ENCODE data around the gene GPRIN2.
"Not testable (repeated sequence)": the region's sequence is repeated elsewhere in the genome, so short reads cannot be mapped to it uniquely, and the experiment has no call there.

GPRIN2 gene

GRCh38 chr10:46520381-46520780, 36.1 kb downstream of the GPRIN2 start:
- no peak for DNase-seq (ENCODE audit: low spot score)

DNA sequence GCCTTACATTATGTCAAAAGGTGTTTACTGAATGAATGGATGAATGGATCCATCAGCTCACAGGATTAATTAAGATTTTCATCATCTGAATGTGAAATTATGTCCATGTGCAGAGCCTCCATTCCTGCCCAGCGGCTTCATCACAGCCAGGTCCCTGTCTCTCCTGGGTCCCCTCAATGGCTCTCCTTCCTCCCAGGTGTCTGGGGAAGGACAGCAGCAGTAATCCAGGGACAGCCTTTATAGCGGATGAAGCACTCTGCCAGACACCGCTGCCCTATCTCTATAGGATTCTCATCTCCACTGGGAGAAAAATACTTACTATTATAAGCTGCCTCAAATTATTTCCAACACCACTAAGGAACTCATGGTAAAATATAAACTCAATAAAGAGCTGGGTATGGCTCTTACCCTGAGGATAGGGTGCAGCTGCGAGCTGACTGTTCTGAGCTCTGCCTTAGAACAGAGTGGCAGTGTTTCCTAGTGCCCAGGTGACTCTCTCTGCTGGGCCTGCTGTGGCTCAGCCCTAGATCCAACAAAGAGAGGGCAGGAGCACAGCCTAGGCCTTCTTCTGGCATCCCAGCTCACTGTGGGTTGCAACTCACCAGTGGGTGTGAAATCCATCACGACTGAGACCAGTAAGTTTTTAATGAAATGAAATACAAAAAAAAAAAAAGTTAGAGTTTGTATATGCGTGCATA, 38.3 kb downstream of the GPRIN2 start:
- DNase-seq (ENCODE audit: low spot score), result no peak

DNA sequence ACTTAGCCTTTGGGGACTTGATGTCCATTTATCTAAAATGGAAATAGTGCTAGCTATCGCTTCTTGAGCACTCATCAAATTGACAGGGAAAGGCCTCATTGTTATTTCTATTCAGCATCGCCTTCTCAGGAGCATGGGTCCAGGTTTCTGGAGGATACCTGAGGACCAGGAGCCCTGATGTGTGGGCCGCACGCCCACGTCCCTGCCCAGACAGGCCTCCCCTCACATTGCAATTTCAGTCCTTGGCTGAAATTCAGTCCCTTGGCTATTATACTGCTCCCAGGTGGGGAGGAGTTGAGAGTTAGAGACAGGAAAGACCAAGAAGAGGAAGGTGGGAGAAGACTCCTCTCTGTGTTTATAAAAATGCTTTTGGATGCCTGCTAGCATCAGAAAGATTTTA, 38.9 kb downstream of the GPRIN2 start:
- DNase-seq (ENCODE audit: low spot score), result no peak

- no peak for DNase-seq (ENCODE audit: low spot score)
Observed at GRCh38 chr10:46516660-46517416, 39.6 kb downstream of the GPRIN2 start.

- DNase-seq (ENCODE audit: low spot score), result no peak
Observed at GRCh38 chr10:46515793-46516192, 40.7 kb downstream of the GPRIN2 start.

DNA sequence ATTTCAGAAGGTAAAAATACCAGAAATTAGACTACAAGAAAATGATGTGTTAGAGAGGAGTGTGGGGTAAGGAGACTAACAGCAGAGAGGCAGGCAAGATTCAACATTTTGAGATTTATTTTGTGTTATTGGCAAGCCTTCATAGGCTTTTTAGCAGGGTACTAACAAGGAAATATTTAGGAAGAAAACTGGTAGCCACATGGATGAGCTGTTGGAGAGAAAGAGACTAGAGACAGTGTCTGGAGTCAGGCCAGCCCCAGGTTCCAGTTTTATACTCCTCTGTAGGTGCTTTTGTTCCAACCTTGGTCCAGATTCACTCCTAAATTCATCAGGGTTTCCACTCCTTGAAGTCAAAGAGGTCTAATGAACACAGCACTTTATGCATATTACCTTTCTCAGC, 41.1 kb downstream of the GPRIN2 start:
- no peak for DNase-seq (ENCODE audit: low spot score)

DNA sequence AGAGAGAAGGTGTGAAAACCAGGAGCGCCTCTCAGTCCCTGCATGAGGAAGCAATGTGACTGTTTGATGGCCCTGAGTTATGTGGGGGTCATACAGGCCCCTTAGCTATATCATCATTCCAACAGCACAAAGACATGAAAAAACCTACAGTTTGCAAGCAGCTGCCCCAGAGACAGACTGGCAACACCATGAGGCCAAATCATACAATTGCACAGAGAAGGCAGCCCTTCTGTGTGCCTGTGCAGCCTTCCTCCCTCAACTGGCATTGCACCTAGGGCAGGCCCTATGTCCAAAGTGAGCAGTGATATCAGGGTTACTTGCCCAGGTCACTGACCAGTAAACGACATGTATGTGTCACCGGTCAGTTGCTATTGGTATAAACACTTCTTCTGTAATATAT, 41.6 kb downstream of the GPRIN2 start:
- no peak for DNase-seq (ENCODE audit: low spot score)

- DNase-seq (ENCODE audit: low spot score), result no peak
Observed at GRCh38 chr10:46514431-46514861, 42.0 kb downstream of the GPRIN2 start.

- DNase-seq (ENCODE audit: low spot score), result not testable (repeated sequence)
Observed at GRCh38 chr10:46513333-46513732, 43.1 kb downstream of the GPRIN2 start.

GRCh38 chr10:46512725-46513124, 43.7 kb downstream of the GPRIN2 start:
- DNase-seq (ENCODE audit: low spot score), result not testable (repeated sequence)

GRCh38 chr10:46512002-46512401, 44.5 kb downstream of the GPRIN2 start:
- DNase-seq (ENCODE audit: low spot score), result not testable (repeated sequence)
